Mammary epithelial cell (primary cell): ENCODE data around the gene SPEG.

Source experiments
- EZH2 ChIP-seq: IDR thresholded peaks from 2 replicates; pipeline ENCODE4 v1.6.1; 2012; ENCODE audit warnings: low read length, inconsistent platforms, borderline replicate concordance
- TF ChIP-seq, protein P1 (sequence below), 2 donors: IDR thresholded peaks in 1 of 2; conservative IDR thresholded peaks in 1 of 2; 2 replicates each; pipeline ENCODE4 v1.5.1; 2011 to 2012; ENCODE audit warnings: inconsistent platforms in 2 of 2, low read length in 2 of 2, mild to moderate bottlenecking in 2 of 2, control low read depth in 1 of 2, low read depth in 1 of 2; ENCODE audit not compliant: insufficient read depth in 1 of 2; ENCODE audit errors: extremely low read depth in 1 of 2

DNA sequence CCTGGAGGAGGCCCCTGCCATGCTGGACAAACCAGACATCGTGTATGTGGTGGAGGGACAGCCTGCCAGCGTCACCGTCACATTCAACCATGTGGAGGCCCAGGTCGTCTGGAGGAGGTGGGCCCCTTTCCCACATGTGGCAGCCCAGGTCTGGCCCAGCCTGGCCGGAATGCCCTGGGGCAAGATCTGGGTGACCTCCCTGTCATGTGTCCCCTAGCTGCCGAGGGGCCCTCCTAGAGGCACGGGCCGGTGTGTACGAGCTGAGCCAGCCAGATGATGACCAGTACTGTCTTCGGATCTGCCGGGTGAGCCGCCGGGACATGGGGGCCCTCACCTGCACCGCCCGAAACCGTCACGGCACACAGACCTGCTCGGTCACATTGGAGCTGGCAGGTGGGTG is 38.9 kb downstream of the SPEG start:
- TF ChIP-seq, protein P1, sequence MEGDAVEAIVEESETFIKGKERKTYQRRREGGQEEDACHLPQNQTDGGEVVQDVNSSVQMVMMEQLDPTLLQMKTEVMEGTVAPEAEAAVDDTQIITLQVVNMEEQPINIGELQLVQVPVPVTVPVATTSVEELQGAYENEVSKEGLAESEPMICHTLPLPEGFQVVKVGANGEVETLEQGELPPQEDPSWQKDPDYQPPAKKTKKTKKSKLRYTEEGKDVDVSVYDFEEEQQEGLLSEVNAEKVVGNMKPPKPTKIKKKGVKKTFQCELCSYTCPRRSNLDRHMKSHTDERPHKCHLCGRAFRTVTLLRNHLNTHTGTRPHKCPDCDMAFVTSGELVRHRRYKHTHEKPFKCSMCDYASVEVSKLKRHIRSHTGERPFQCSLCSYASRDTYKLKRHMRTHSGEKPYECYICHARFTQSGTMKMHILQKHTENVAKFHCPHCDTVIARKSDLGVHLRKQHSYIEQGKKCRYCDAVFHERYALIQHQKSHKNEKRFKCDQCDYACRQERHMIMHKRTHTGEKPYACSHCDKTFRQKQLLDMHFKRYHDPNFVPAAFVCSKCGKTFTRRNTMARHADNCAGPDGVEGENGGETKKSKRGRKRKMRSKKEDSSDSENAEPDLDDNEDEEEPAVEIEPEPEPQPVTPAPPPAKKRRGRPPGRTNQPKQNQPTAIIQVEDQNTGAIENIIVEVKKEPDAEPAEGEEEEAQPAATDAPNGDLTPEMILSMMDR (conservative IDR thresholded peaks at IDR 0.05 in 1 of 2, IDR thresholded peaks at IDR 0.05 in 1 of 2; ENCODE audit: extremely low read depth in 1 of 2, insufficient read depth in 1 of 2, low read depth in 1 of 2, low read length in 2 of 2), result no peak
- TF ChIP-seq EZH2, result no peak
